GM18499 (cell line): ENCODE data around the gene CSNK1D.
"Not testable (repeated sequence)": the region's sequence is repeated elsewhere in the genome, so short reads cannot be mapped to it uniquely, and the experiment has no call there.

Source experiments
- ATAC-seq: cut with Tn5 transposase; IDR thresholded peaks from one replicate; pipeline ENCODE4 v1.9.1; 2021; ENCODE audit warnings: moderate number of reproducible peaks; ENCODE audit not compliant: insufficient read depth, unreplicated experiment

CSNK1D gene

GRCh38 chr17:82199496-82199895, 74.0 kb downstream of the CSNK1D start:
- no peak for ATAC-seq

- ATAC-seq = no peak
Observed at GRCh38 chr17:82198092-82198491, 75.4 kb downstream of the CSNK1D start.

GRCh38 chr17:82195675-82196672, 77.5 kb downstream of the CSNK1D start:
- no peak for ATAC-seq

- no peak for ATAC-seq
Observed at GRCh38 chr17:82194765-82195164, 78.7 kb downstream of the CSNK1D start.

- no peak for ATAC-seq
Observed at GRCh38 chr17:82193520-82194220, 79.8 kb downstream of the CSNK1D start.

- not testable (repeated sequence) for ATAC-seq
Observed at GRCh38 chr17:82193050-82193449, 80.5 kb downstream of the CSNK1D start.
